ENCODE measurements around the gene DAP.

DAP gene

DNA sequence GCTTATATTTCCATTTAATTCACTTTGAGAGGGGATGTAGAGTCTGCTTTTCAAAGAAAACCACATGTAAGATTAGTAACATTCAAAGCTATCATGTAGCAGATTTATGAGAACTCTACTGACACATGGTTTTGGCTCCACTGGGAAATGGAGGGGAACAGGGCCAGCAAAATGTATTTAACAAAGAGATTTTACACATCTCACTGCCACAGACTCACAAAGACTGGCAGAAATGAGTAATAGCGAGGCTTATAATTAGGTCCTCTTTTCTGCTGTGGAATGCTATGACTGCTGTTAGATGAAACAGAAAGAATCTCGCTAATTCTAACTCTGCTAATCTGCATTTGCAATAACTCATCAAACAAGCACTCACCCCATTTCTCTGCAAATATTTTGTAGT is 4.5 kb downstream of the DAP start:
- no peak for TF ChIP-seq FOXP2 (optimal IDR thresholded peaks at IDR 0.05; ENCODE audit: borderline replicate concordance, extremely low read depth, extremely low read length, insufficient read depth)
- TF ChIP-seq POLR2AphosphoS5 (IDR thresholded peaks at IDR 0.05; ENCODE audit: low read depth, low read length): no peak
- TF ChIP-seq SIN3A (IDR thresholded peaks at IDR 0.05; ENCODE audit: borderline replicate concordance, insufficient read depth, low read length): no peak
- TF ChIP-seq, protein P1, sequence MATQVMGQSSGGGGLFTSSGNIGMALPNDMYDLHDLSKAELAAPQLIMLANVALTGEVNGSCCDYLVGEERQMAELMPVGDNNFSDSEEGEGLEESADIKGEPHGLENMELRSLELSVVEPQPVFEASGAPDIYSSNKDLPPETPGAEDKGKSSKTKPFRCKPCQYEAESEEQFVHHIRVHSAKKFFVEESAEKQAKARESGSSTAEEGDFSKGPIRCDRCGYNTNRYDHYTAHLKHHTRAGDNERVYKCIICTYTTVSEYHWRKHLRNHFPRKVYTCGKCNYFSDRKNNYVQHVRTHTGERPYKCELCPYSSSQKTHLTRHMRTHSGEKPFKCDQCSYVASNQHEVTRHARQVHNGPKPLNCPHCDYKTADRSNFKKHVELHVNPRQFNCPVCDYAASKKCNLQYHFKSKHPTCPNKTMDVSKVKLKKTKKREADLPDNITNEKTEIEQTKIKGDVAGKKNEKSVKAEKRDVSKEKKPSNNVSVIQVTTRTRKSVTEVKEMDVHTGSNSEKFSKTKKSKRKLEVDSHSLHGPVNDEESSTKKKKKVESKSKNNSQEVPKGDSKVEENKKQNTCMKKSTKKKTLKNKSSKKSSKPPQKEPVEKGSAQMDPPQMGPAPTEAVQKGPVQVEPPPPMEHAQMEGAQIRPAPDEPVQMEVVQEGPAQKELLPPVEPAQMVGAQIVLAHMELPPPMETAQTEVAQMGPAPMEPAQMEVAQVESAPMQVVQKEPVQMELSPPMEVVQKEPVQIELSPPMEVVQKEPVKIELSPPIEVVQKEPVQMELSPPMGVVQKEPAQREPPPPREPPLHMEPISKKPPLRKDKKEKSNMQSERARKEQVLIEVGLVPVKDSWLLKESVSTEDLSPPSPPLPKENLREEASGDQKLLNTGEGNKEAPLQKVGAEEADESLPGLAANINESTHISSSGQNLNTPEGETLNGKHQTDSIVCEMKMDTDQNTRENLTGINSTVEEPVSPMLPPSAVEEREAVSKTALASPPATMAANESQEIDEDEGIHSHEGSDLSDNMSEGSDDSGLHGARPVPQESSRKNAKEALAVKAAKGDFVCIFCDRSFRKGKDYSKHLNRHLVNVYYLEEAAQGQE (IDR thresholded peaks at IDR 0.05; ENCODE audit: insufficient read depth in 1 of 2, low read depth in 2 of 2, low read length in 2 of 2): no peak
- no peak for TF ChIP-seq TAF1 (IDR thresholded peaks at IDR 0.05; ENCODE audit: borderline replicate concordance, insufficient read depth, low read length)

- TF ChIP-seq POLR2AphosphoS5 (IDR thresholded peaks at IDR 0.05; ENCODE audit: low read depth, low read length) (no peak), FOXP2 (optimal IDR thresholded peaks at IDR 0.05; ENCODE audit: borderline replicate concordance, extremely low read depth, extremely low read length, insufficient read depth) (no peak), TAF1 (IDR thresholded peaks at IDR 0.05; ENCODE audit: borderline replicate concordance, insufficient read depth, low read length) (no peak), SIN3A (IDR thresholded peaks at IDR 0.05; ENCODE audit: borderline replicate concordance, insufficient read depth, low read length) (no peak)
- TF ChIP-seq, protein P1 (IDR thresholded peaks at IDR 0.05; ENCODE audit: insufficient read depth in 1 of 2, low read depth in 2 of 2, low read length in 2 of 2): no peak
Measured at GRCh38 chr5:10753178-10753577, 7.9 kb downstream of the DAP start.

DNA sequence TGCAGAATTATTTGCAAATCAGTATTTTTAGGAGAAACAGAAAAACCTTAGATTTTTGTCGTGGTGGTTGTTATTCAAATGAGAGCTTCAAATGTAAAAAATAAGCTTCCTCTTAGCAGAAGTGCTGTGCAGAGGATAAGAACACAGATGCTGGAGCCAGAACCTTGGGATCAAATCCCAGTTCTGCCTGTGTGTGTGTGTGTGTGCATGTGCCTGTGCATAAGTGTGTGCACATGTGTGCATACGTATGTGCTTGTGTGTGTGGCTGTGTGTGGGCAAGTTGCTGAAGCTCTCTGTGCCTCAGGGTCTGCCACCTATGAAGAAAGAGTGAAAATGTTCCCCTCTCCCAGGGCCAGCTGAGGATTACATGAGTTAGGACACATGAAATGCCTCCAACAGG is 8.6 kb downstream of the DAP start:
- TF ChIP-seq FOXP2 (optimal IDR thresholded peaks at IDR 0.05; ENCODE audit: borderline replicate concordance, extremely low read depth, extremely low read length, insufficient read depth) (no peak), POLR2AphosphoS5 (IDR thresholded peaks at IDR 0.05; ENCODE audit: low read depth, low read length) (no peak), SIN3A (IDR thresholded peaks at IDR 0.05; ENCODE audit: borderline replicate concordance, insufficient read depth, low read length) (no peak), TAF1 (IDR thresholded peaks at IDR 0.05; ENCODE audit: borderline replicate concordance, insufficient read depth, low read length) (no peak)
- TF ChIP-seq, protein P1 (IDR thresholded peaks at IDR 0.05; ENCODE audit: insufficient read depth in 1 of 2, low read depth in 2 of 2, low read length in 2 of 2): no peak

- TF ChIP-seq POLR2AphosphoS5 (IDR thresholded peaks at IDR 0.05; ENCODE audit: low read depth, low read length) (no peak), TAF1 (IDR thresholded peaks at IDR 0.05; ENCODE audit: borderline replicate concordance, insufficient read depth, low read length) (no peak), FOXP2 (optimal IDR thresholded peaks at IDR 0.05; ENCODE audit: borderline replicate concordance, extremely low read depth, extremely low read length, insufficient read depth) (no peak)
- TF ChIP-seq, protein P1 (IDR thresholded peaks at IDR 0.05; ENCODE audit: insufficient read depth in 1 of 2, low read depth in 2 of 2, low read length in 2 of 2): no peak
Measured at GRCh38 chr5:10750909-10751308, 10.1 kb downstream of the DAP start.
